OCI-LY3 (cell line): ENCODE results near the gene RAPGEF1.

Experiments
- H2AFZ ChIP-seq: fragments of 200-600, 300-600 bp; shearing (Covaris generic); 2 replicates; pipeline ENCODE4 v1.6.0; 2014; ENCODE audit warnings: antibody characterized with exemption, low read depth, low read length
- H3K27ac ChIP-seq: fragments of 200-600, 300-600 bp; sonication (generic); 2 replicates; pipeline ENCODE4 v1.5.1; 2014; ENCODE audit warnings: mild to moderate bottlenecking, low read length, moderate library complexity, mixed read lengths
- H3K27me3 ChIP-seq: fragments of 200-600, 300-600 bp; sonication (generic); 2 replicates; pipeline ENCODE4 v1.6.1; 2014; ENCODE audit warnings: low read depth, low read length, mixed read lengths
- H3K36me3 ChIP-seq: fragments of 200-600, 300-600 bp; sonication (generic); replicated peaks from 2 replicates; pipeline ENCODE3; 2014; ENCODE audit warnings: low read depth, low read length, mixed read lengths
- H3K4me1 ChIP-seq: fragments of 300-600, 200-600 bp; sonication (generic); 2 replicates; pipeline ENCODE4 v1.6.1; 2014; ENCODE audit warnings: low read length, mixed read lengths
- H3K4me2 ChIP-seq: fragments of 200-600, 300-600 bp; sonication (generic); 2 replicates; pipeline ENCODE4 v1.6.1; 2014; ENCODE audit warnings: low read length, mixed read lengths
- H3K4me3 ChIP-seq: fragments of 300-600, 200-600 bp; sonication (generic); 2 replicates; pipeline ENCODE4 v1.5.1; 2014; ENCODE audit warnings: antibody characterized with exemption, mild to moderate bottlenecking, low read length, moderate library complexity
- H3K79me2 ChIP-seq: fragments of 300-600, 200-600 bp; shearing (Covaris generic); 2 replicates; pipeline ENCODE4 v1.6.1; 2014; ENCODE audit warnings: mild to moderate bottlenecking, low read length, mixed read lengths
- H3K9ac ChIP-seq: fragments of 300-600, 200-600 bp; shearing (Covaris generic); 2 replicates; pipeline ENCODE4 v1.6.0; 2014; ENCODE audit warnings: mild to moderate bottlenecking, low read length, moderate library complexity
- H3K9me3 ChIP-seq: fragments of 200-600, 300-600 bp; shearing (Covaris generic); 2 replicates; pipeline ENCODE4 v1.6.1; 2014; ENCODE audit warnings: low read length, mixed read lengths; ENCODE audit not compliant: insufficient read depth
- H4K20me1 ChIP-seq: fragments of 200-600, 300-600 bp; sonication (generic); 2 replicates; pipeline ENCODE4 v1.6.1; 2016; ENCODE audit warnings: low read length, mixed read lengths; ENCODE audit not compliant: insufficient read depth
- EZH2phosphoT487 ChIP-seq: fragments of 200-600 bp; shearing (Covaris generic); IDR thresholded peaks from 2 replicates; pipeline ENCODE4 v1.6.1; 2018; ENCODE audit warnings: antibody characterized with exemption, mixed run types, low read depth
- TF ChIP-seq, protein P1 (sequence below): fragments of 200-600, 300-600 bp; sonication (generic); IDR thresholded peaks from 2 replicates; pipeline ENCODE4 v1.5.1; 2014; ENCODE audit warnings: antibody characterized with exemption, low read length, low read depth

Gene RAPGEF1

DNA sequence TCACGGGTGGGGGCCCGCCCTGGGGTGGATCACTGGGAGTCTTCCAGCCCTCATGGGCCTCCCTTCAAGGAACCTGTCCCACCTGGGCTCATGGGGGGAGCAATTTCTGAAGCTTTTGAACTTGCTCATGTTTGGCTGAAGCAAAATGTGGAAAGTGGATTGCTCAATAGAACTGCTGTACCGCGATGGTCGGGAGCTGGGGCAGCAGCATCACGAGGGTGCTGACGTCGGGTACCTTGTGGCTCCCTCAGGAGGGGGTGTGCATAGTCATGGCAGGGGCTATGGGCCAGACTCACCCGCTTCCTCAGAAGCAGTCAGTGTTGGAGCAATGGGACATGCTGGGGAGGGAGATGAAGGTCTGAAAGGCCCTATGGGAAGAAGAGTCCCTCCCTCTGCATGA, 136.7 kb downstream of the RAPGEF1 start:
- Histone ChIP-seq H2AFZ (no peak overlapping the region), H3K79me2 (peaks cover 19% of the 10 kb centered on the region), H3K36me3 (peaks cover 84% of the 10 kb centered on the region), H4K20me1 (peaks cover 23% of the 10 kb centered on the region), H3K4me2 (no peak overlapping the region), H3K27me3 (no peaks in the 10 kb centered on the region), H3K9me3 (no peaks in the 10 kb centered on the region), H3K27ac (no peak overlapping the region), H3K9ac (no peak overlapping the region), H3K4me1 (no peaks in the 10 kb centered on the region), H3K4me3 (no peak overlapping the region)
- TF ChIP-seq, protein P1, sequence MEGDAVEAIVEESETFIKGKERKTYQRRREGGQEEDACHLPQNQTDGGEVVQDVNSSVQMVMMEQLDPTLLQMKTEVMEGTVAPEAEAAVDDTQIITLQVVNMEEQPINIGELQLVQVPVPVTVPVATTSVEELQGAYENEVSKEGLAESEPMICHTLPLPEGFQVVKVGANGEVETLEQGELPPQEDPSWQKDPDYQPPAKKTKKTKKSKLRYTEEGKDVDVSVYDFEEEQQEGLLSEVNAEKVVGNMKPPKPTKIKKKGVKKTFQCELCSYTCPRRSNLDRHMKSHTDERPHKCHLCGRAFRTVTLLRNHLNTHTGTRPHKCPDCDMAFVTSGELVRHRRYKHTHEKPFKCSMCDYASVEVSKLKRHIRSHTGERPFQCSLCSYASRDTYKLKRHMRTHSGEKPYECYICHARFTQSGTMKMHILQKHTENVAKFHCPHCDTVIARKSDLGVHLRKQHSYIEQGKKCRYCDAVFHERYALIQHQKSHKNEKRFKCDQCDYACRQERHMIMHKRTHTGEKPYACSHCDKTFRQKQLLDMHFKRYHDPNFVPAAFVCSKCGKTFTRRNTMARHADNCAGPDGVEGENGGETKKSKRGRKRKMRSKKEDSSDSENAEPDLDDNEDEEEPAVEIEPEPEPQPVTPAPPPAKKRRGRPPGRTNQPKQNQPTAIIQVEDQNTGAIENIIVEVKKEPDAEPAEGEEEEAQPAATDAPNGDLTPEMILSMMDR, result no peak
- no peak for TF ChIP-seq EZH2phosphoT487

DNA sequence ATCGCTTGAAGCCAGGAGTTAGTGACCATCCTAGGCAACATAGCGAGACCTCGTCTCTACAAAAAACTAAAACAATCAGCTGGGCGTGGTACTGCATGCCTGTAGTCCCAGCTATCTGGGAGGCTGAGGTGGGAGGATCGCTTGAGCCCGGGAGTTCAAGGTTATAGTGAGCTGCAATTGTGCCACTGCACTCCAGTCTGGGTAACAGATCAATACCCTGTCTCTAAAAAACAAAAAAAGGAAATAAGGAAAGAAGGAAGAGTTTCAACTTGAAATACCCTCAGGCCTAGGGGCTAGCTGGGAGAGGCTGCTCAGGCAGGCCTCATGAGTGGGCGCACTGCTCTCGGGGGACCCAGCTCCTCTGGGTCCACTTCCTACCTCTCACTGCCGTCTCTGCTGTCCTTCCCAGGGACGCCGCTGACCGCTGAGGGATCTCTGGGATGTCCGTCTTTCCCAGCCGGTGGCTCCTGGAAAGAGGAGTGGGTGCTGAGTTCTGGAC, 138.1 kb downstream of the RAPGEF1 start:
- Histone ChIP-seq H3K27ac (no peak overlapping the region), H3K36me3 (peaks cover 84% of the 10 kb centered on the region), H3K79me2 (peaks cover 5% of the 10 kb centered on the region; the same call in 1 of the 2 replicates), H4K20me1 (peaks cover 16% of the 10 kb centered on the region), H3K9me3 (no peaks in the 10 kb centered on the region), H3K9ac (no peak overlapping the region), H3K4me2 (no peak overlapping the region), H3K4me3 (no peak overlapping the region), H2AFZ (no peak overlapping the region), H3K4me1 (no peaks in the 10 kb centered on the region), H3K27me3 (no peaks in the 10 kb centered on the region)
- TF ChIP-seq EZH2phosphoT487, result no peak
- TF ChIP-seq, protein P1, result no peak

DNA sequence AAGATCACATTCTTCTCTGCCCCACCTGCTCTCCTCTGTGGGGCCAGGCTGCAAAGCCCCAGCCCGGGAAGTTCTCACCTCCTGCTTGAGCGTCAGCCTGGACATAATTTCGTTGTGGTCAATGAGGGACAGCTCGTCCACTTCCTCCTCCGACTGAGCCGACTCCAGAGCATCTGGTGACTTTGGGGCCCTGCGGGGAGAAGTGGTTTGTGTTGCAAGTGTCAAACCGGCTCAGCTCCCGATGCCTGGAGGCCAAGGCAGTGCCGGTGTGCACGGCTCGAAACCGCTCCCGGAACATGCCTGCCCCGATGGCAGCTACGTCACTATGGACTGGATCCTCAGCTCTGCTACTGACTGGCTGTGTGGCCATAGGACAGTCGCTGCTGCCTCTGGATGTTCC, 141.8 kb downstream of the RAPGEF1 start:
- H3K4me3 ChIP-seq, result no peak overlapping the region
- H3K79me2 ChIP-seq, result no peaks in the 10 kb centered on the region; the same call in 1 of the 2 replicates
- no peak overlapping the region for H2AFZ ChIP-seq
- no peaks in the 10 kb centered on the region for H3K27me3 ChIP-seq
- H3K9me3 ChIP-seq, result no peaks in the 10 kb centered on the region
- no peak overlapping the region for H3K4me2 ChIP-seq
- TF ChIP-seq EZH2phosphoT487, result no peak
- TF ChIP-seq, protein P1, result no peak
- peaks cover 88% of the 10 kb centered on the region for H3K36me3 ChIP-seq
- H3K4me1 ChIP-seq, result no peaks in the 10 kb centered on the region
- H4K20me1 ChIP-seq, result peaks cover 12% of the 10 kb centered on the region
- H3K9ac ChIP-seq, result no peak overlapping the region
- no peak overlapping the region for H3K27ac ChIP-seq

DNA sequence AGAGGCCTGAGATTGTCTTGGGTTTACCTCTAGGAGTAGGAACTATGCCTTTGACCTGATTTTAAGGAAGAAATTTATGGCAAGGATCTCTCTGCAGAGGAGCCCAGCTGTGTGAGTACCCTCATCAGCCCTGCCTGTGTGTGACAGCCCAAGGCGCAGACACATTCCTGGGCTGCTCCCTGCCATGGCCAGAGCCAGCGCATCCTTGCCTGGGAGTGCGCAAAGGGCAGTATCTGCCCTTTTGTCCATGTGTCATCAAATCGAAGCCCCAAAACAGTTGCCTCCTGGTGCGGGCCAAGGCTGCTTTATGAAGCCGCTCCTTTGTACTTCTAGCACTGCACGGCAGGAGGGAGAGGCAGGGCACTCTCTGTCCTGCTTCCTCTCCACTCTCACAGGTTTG, 142.6 kb downstream of the RAPGEF1 start:
- H3K4me3 ChIP-seq, result no peak overlapping the region
- no peak overlapping the region for H3K9ac ChIP-seq
- no peaks in the 10 kb centered on the region for H3K27me3 ChIP-seq
- TF ChIP-seq, protein P1, result no peak
- no peak for TF ChIP-seq EZH2phosphoT487
- H3K79me2 ChIP-seq, result no peaks in the 10 kb centered on the region; the same call in 1 of the 2 replicates
- H3K9me3 ChIP-seq, result no peaks in the 10 kb centered on the region
- no peak overlapping the region for H3K4me2 ChIP-seq
- no peak overlapping the region for H3K27ac ChIP-seq
- no peaks in the 10 kb centered on the region for H3K4me1 ChIP-seq
- peaks cover 84% of the 10 kb centered on the region for H3K36me3 ChIP-seq
- H2AFZ ChIP-seq, result no peak overlapping the region
- peaks cover 4% of the 10 kb centered on the region for H4K20me1 ChIP-seq
